Measurements from ENCODE around the gene CLSTN3. TPM values are rescaled to one million over a fixed set of nuclear protein-coding genes. Genes with fewer than 3 reads are reported as not detected.

CLSTN3 gene
- total and polyA plus RNA-seq, 2 donors (not counting 1 experiment from before 2014, with no cell fraction given) = 11.9 to 23.5 TPM

DNA sequence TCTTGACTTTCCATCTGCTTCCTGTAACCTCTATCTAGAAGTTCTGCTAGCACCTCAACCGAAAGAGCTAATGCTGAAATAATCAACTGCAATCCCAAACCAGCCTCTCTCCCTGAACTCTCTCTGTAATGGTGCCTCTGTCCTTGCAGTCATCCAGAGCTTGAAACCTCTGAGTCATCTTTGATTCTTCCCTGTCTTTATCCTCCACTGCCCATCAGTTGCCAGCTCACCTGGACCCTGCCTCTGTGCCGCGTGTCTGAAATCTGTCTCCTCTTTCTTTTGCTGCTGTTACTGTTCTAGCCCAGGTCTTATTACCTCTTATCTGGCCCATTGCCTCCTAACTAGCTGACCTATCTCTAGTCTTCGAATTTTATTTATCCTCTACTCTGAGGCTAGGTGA is 15.5 kb downstream of the CLSTN3 start:
- TF ChIP-seq, protein P1, sequence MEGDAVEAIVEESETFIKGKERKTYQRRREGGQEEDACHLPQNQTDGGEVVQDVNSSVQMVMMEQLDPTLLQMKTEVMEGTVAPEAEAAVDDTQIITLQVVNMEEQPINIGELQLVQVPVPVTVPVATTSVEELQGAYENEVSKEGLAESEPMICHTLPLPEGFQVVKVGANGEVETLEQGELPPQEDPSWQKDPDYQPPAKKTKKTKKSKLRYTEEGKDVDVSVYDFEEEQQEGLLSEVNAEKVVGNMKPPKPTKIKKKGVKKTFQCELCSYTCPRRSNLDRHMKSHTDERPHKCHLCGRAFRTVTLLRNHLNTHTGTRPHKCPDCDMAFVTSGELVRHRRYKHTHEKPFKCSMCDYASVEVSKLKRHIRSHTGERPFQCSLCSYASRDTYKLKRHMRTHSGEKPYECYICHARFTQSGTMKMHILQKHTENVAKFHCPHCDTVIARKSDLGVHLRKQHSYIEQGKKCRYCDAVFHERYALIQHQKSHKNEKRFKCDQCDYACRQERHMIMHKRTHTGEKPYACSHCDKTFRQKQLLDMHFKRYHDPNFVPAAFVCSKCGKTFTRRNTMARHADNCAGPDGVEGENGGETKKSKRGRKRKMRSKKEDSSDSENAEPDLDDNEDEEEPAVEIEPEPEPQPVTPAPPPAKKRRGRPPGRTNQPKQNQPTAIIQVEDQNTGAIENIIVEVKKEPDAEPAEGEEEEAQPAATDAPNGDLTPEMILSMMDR (conservative IDR thresholded peaks at IDR 0.05 in 1 of 2, IDR thresholded peaks at IDR 0.05 in 1 of 2; ENCODE audit: low read depth in 1 of 2, low read length in 2 of 2) = no peak
- TF ChIP-seq EZH2 (IDR thresholded peaks at IDR 0.05; ENCODE audit: low read length, missing control alignments) = no peak

DNA sequence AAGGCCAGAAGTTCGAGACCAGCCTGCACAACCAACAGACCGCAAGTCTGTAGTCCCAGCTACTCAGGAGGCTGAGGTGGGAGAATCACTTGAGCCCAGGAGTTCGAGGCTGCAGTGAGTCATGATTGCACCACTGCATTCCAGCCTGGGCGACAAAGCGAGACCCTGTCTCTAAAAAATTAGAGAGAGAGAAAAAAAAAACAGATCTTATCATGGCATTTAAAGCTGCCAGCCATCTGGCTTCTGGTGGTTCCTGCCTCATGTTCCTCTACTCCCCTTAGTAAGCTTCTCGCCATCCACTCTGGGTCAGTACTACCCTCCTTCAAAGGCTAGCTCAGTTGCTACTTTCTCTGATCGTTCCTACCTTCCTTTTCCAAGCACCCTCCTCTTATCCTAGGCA is 16.1 kb downstream of the CLSTN3 start:
- H3K27me3 ChIP-seq (ENCODE audit: control insufficient read depth, insufficient read depth, low read length) = no peaks in the 10 kb centered on the region
- no peak overlapping the region for H3K27ac ChIP-seq (ENCODE audit: insufficient read depth, low read length)
- H3K9ac ChIP-seq (ENCODE audit: insufficient read depth, low read length) = no peak overlapping the region
- no peaks in the 10 kb centered on the region for H4K20me1 ChIP-seq (ENCODE audit: control insufficient read depth, extremely low read depth, insufficient read depth, low read length)
- H3K4me1 ChIP-seq (ENCODE audit: control insufficient read depth, extremely low read depth, insufficient read depth, low read length) = no peaks in the 10 kb centered on the region
- H3K79me2 ChIP-seq (ENCODE audit: control insufficient read depth, insufficient read depth, low read length) = no peaks in the 10 kb centered on the region
- no peak overlapping the region for H2AFZ ChIP-seq (ENCODE audit: low read length)
- H3K36me3 ChIP-seq (ENCODE audit: control insufficient read depth, insufficient read depth, low read length) = peaks cover 1% of the 10 kb centered on the region
- H3K4me3 ChIP-seq (replicated peaks in 1 of 4; ENCODE audit: control extremely low read depth in 1 of 4, insufficient read depth in 1 of 4, low read depth in 3 of 4, low read length in 4 of 4) = no peak overlapping the region
- no peak for TF ChIP-seq EZH2 (IDR thresholded peaks at IDR 0.05; ENCODE audit: low read length, missing control alignments)
- TF ChIP-seq, protein P1 (conservative IDR thresholded peaks at IDR 0.05 in 1 of 2, IDR thresholded peaks at IDR 0.05 in 1 of 2; ENCODE audit: low read depth in 1 of 2, low read length in 2 of 2) = no peak
- no peak for DNase-seq (ENCODE audit: low read depth in 2 of 2)
- no peaks in the 10 kb centered on the region for H3K9me3 ChIP-seq (ENCODE audit: control insufficient read depth, insufficient read depth, low read depth, low read length)
- H3K4me2 ChIP-seq (ENCODE audit: extremely low read depth, insufficient read depth, low read length) = no peak overlapping the region

More for the DNA sequence above, 15.5 kb downstream of the CLSTN3 start:
- DNase-seq (ENCODE audit: low read depth in 2 of 2) = no peak
- Histone ChIP-seq H2AFZ (ENCODE audit: low read length) (no peak overlapping the region), H3K4me1 (ENCODE audit: control insufficient read depth, extremely low read depth, insufficient read depth, low read length) (no peaks in the 10 kb centered on the region), H3K27me3 (ENCODE audit: control insufficient read depth, insufficient read depth, low read length) (no peaks in the 10 kb centered on the region), H3K79me2 (ENCODE audit: control insufficient read depth, insufficient read depth, low read length) (no peaks in the 10 kb centered on the region), H3K9ac (ENCODE audit: insufficient read depth, low read length) (no peak overlapping the region), H3K27ac (ENCODE audit: insufficient read depth, low read length) (no peak overlapping the region), H4K20me1 (ENCODE audit: control insufficient read depth, extremely low read depth, insufficient read depth, low read length) (no peaks in the 10 kb centered on the region), H3K9me3 (ENCODE audit: control insufficient read depth, insufficient read depth, low read depth, low read length) (no peaks in the 10 kb centered on the region), H3K36me3 (ENCODE audit: control insufficient read depth, insufficient read depth, low read length) (peaks cover 1% of the 10 kb centered on the region), H3K4me3 (replicated peaks in 1 of 4; ENCODE audit: control extremely low read depth in 1 of 4, insufficient read depth in 1 of 4, low read depth in 3 of 4, low read length in 4 of 4) (no peak overlapping the region), H3K4me2 (ENCODE audit: extremely low read depth, insufficient read depth, low read length) (no peak overlapping the region)

DNA sequence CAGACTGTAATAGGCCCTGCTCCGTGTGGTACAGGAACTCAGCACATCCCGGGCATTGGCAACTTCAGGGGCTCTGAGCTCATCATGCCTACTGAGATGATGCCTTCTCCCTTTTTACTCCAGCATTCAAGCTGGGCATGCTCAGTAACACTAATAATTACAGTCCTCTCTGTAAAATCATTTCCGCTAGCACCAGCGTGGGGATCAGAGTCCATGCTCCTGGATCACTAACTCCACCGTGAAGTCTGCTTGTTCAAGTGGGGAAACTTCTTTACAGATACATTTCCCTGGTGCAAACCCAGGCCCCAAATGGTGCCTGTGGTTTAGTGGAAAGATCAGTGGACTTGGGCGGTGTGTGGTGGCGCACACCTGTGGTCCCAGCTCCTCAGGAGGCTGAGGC is 16.7 kb downstream of the CLSTN3 start:
- Histone ChIP-seq H3K4me1 (ENCODE audit: control insufficient read depth, extremely low read depth, insufficient read depth, low read length) (no peaks in the 10 kb centered on the region), H3K79me2 (ENCODE audit: control insufficient read depth, insufficient read depth, low read length) (no peaks in the 10 kb centered on the region), H3K27me3 (ENCODE audit: control insufficient read depth, insufficient read depth, low read length) (no peaks in the 10 kb centered on the region), H2AFZ (ENCODE audit: low read length) (no peak overlapping the region), H3K36me3 (ENCODE audit: control insufficient read depth, insufficient read depth, low read length) (peaks cover 1% of the 10 kb centered on the region), H3K9me3 (ENCODE audit: control insufficient read depth, insufficient read depth, low read depth, low read length) (no peaks in the 10 kb centered on the region), H3K4me2 (ENCODE audit: extremely low read depth, insufficient read depth, low read length) (no peak overlapping the region), H3K4me3 (replicated peaks in 1 of 4; ENCODE audit: control extremely low read depth in 1 of 4, insufficient read depth in 1 of 4, low read depth in 3 of 4, low read length in 4 of 4) (no peak overlapping the region), H4K20me1 (ENCODE audit: control insufficient read depth, extremely low read depth, insufficient read depth, low read length) (no peaks in the 10 kb centered on the region), H3K27ac (ENCODE audit: insufficient read depth, low read length) (no peak overlapping the region), H3K9ac (ENCODE audit: insufficient read depth, low read length) (no peak overlapping the region)
- no peak for DNase-seq (ENCODE audit: low read depth in 2 of 2)
- TF ChIP-seq EZH2 (IDR thresholded peaks at IDR 0.05; ENCODE audit: low read length, missing control alignments) = no peak
- TF ChIP-seq, protein P1 (conservative IDR thresholded peaks at IDR 0.05 in 1 of 2, IDR thresholded peaks at IDR 0.05 in 1 of 2; ENCODE audit: low read depth in 1 of 2, low read length in 2 of 2) = no peak
